Activated naive CD4-positive, alpha-beta T cell treated with anti-CD3 and anti-CD28 coated beads, Interleukin-2, amount 50 U/mL, for 72 hours (primary cell): ENCODE measurements around the gene TOX4. TPM values are rescaled to one million over a fixed set of nuclear protein-coding genes. Genes with fewer than 3 reads are reported as not detected.
A peak's percentile ranks its signal among the peaks of the same experiment; 100 is the strongest.
"Not testable (repeated sequence)": the region's sequence is repeated elsewhere in the genome, so short reads cannot be mapped to it uniquely, and the experiment has no call there.

Experiments used
- ATAC-seq, 2 donors: fragments of 150-1000 bp; cut with Tn5 transposase; 2 replicates each; pipeline ENCODE4 v1.10.0; 2021; ENCODE audit warnings: mild to moderate bottlenecking in 2 of 2, moderate library complexity in 2 of 2
- DNase-seq, 2 donors: peaks; one replicate each; pipeline ENCODE4 v3.0.0; 2021 to 2022; ENCODE audit warnings: low spot score in 2 of 2
- H3K27ac Mint-ChIP-seq, 2 donors: one replicate each; pipeline ENCODE4 v1.8.0; 2022; ENCODE audit warnings: mild to moderate bottlenecking in 2 of 2, mixed read lengths in 2 of 2
- H3K36me3 Mint-ChIP-seq, 2 donors: one replicate each; pipeline ENCODE4 v1.8.0; 2022; ENCODE audit warnings: mixed read lengths in 2 of 2
- H3K9me3 Mint-ChIP-seq, 2 donors: one replicate each; pipeline ENCODE4 v1.8.0; 2022; ENCODE audit warnings: mixed read lengths in 2 of 2
- total RNA-seq, 2 donors: library from RNA; stranded (reverse); gene quantifications; one replicate each; pipeline ENCODE4 v1.2.3, GENCODE V29; 2022

TOX4 gene
- total RNA-seq, 2 donors from 2014 or later, result 80.8 to 104 TPM

DNA sequence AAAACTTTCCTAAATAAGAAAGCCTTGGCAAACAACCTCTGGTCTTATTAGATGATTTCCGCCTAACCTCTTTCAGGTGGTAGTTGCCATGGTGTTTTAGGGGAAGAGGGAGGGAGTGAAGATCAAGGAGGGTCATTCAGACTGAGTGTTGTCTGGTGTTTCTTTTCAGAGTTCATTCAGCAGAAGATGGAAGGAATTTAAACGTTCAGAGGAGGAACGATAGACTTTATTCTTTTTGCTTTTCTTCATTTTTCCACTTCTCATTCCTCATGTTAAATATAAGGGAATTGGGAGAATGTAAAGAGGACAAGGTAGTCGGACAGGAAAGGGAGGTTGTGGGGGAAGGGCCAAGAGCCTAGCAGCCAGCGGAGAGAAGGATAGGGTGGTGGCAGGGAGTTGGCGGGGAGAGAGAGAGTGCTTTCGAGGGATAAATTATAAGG lies 66.5 kb downstream of the TOX4 start:
- ATAC-seq (no peak), DNase-seq (no peak)
- no peaks in the 10 kb centered on the region for H3K9me3 Mint-ChIP-seq
- H3K27ac Mint-ChIP-seq, result peak overlapping the region in 1 of 2 donors; percentile 9
- H3K36me3 Mint-ChIP-seq, result no peaks in the 10 kb centered on the region

DNA sequence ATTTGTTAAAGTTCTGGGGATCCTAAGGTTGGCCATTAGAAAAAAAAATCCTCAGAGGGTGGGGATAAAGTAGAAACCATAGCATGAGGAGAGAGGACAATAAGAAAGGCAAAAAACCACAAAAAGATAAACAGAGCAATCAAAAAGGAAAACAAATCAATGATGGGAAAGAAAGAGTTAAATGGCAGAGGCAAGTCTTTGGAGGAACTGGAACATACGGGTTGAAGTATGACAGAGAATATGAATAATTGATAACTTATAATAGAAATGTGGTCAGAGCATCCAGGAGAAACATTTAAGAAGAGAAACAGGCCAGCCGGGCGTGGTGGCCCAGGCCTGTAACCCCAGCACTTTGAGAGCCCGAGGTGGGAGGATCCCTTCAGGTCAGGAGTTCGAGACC lies 67.0 kb downstream of the TOX4 start:
- Mint-ChIP-seq H3K27ac (peak overlapping the region in 1 of 2 donors; percentile 9), H3K36me3 (no peaks in the 10 kb centered on the region), H3K9me3 (no peaks in the 10 kb centered on the region)
- DNase-seq, result no peak
- no peak for ATAC-seq

- DNase-seq, ATAC-seq, H3K36me3 Mint-ChIP-seq, H3K9me3 Mint-ChIP-seq, H3K27ac Mint-ChIP-seq: not testable (repeated sequence)
Measured at GRCh38 chr14:21544588-21544987, 67.6 kb downstream of the TOX4 start.

Other genes starting within 250 kb of the TOX4 start
- gene HNRNPC, start 207.8 kb upstream of the TOX4 start, total RNA-seq, result 1,000 to 10,000 TPM in 1 of 2 donors, 100 to 1,000 TPM in 1; 948 to 1,048 TPM
- gene RPGRIP1, start 197.1 kb upstream of the TOX4 start, total RNA-seq, result not detected
- 100 to 1,000 TPM; 161 to 172 TPM for gene SUPT16H, start 93.2 kb upstream of the TOX4 start, total RNA-seq
- gene CHD8, start 21.1 kb upstream of the TOX4 start, total RNA-seq, result 100 to 1,000 TPM; 125 to 126 TPM
- gene RAB2B, start 236 bp upstream of the TOX4 start, total RNA-seq, result 10 to 100 TPM; 30.2 to 48.8 TPM
- gene METTL3, start 34.1 kb downstream of the TOX4 start, total RNA-seq, result 10 to 100 TPM; 60.6 to 74.9 TPM
- gene SALL2, start 49.2 kb downstream of the TOX4 start, total RNA-seq, result 1 to 10 TPM; 5.4 to 9.3 TPM
- gene OR10G3, start 102.9 kb downstream of the TOX4 start, total RNA-seq, result not detected
- gene OR10G2, start 157.7 kb downstream of the TOX4 start, total RNA-seq, result not detected
- gene OR4E2, start 176.6 kb downstream of the TOX4 start, total RNA-seq, result under 1 TPM in 1 of 2 donors, not detected in 1; 0.12 TPM
- gene OR4E1, start 196.6 kb downstream of the TOX4 start, total RNA-seq, result under 1 TPM; 0.14 to 0.16 TPM